ENCODE measurements around the gene CRK. TPM values are rescaled to one million over a fixed set of nuclear protein-coding genes. Genes with fewer than 3 reads are reported as not detected.

CRK gene
- total RNA-seq, 3 donors from 2014 or later (not counting 1 experiment from before 2014, with no cell fraction given): 15.9 to 19.6 (median 16.7) TPM

- no peaks in the 10 kb centered on the region for H3K9me3 Mint-ChIP-seq
- peaks cover 11% of the 10 kb centered on the region for H3K36me3 ChIP-seq (ENCODE audit: control insufficient read depth, insufficient read depth, low read length)
- H3K27ac Mint-ChIP-seq: no peak overlapping the region
- H3K27me3 Mint-ChIP-seq (ENCODE audit: low read depth in 2 of 2): no peaks in the 10 kb centered on the region
- 100% methylated on average over 4 of the region's 5 CpGs for WGBS (ENCODE audit: insufficient coverage)
- H3K4me3 ChIP-seq (ENCODE audit: low read length): no peak overlapping the region
- no peaks in the 10 kb centered on the region for H3K9me3 ChIP-seq (ENCODE audit: control insufficient read depth, insufficient read depth, low read length)
- ATAC-seq: no peak
- H3K4me1 ChIP-seq (ENCODE audit: control insufficient read depth, insufficient read depth, low read length): no peaks in the 10 kb centered on the region
- no peaks in the 10 kb centered on the region for H3K27me3 ChIP-seq (ENCODE audit: control insufficient read depth, insufficient read depth, low read length)
- peaks cover 0 to 8% of the 10 kb centered on the region in 2 donors for H3K4me1 Mint-ChIP-seq
- intact Hi-C loops (cut with micrococcal nuclease): no loop called here
- DNase-seq: no peak
- no peak overlapping the region for H3K4me3 Mint-ChIP-seq
- H3K27ac ChIP-seq (ENCODE audit: low read length): no peak overlapping the region
- H3K36me3 Mint-ChIP-seq: no peaks in the 10 kb centered on the region
- no peak for TF ChIP-seq CTCF (IDR thresholded peaks at IDR 0.05)
Measured at GRCh38 chr17:1416414-1416813, 39.6 kb downstream of the CRK start.

- no peaks in the 10 kb centered on the region for H3K36me3 Mint-ChIP-seq
- H3K4me1 Mint-ChIP-seq: peaks cover 0 to 8% of the 10 kb centered on the region in 2 donors
- intact Hi-C loops (cut with micrococcal nuclease): no loop called here
- H3K4me1 ChIP-seq (ENCODE audit: control insufficient read depth, insufficient read depth, low read length): no peaks in the 10 kb centered on the region
- H3K27ac ChIP-seq (ENCODE audit: low read length): no peak overlapping the region
- DNase-seq (no peak), ATAC-seq (no peak)
- peak overlapping the region in 1 of 2 donors; percentile 48 for H3K27ac Mint-ChIP-seq
- H3K27me3 ChIP-seq (ENCODE audit: control insufficient read depth, insufficient read depth, low read length): no peaks in the 10 kb centered on the region
- H3K9me3 ChIP-seq (ENCODE audit: control insufficient read depth, insufficient read depth, low read length): no peaks in the 10 kb centered on the region
- no peaks in the 10 kb centered on the region for H3K9me3 Mint-ChIP-seq
- H3K4me3 Mint-ChIP-seq: no peak overlapping the region
- H3K4me3 ChIP-seq (ENCODE audit: low read length): no peak overlapping the region
- H3K27me3 Mint-ChIP-seq (ENCODE audit: low read depth in 2 of 2): no peaks in the 10 kb centered on the region
- TF ChIP-seq CTCF (IDR thresholded peaks at IDR 0.05): no peak
- WGBS (ENCODE audit: insufficient coverage): 95% methylated on average over 10 of the region's 10 CpGs
- H3K36me3 ChIP-seq (ENCODE audit: control insufficient read depth, insufficient read depth, low read length): peaks cover 2% of the 10 kb centered on the region
Measured at GRCh38 chr17:1414634-1415033, 41.4 kb downstream of the CRK start.

- Mint-ChIP-seq H3K4me1 (peaks cover 0 to 8% of the 10 kb centered on the region in 2 donors), H3K9me3 (no peaks in the 10 kb centered on the region), H3K27me3 (ENCODE audit: low read depth in 2 of 2) (no peaks in the 10 kb centered on the region), H3K4me3 (no peak overlapping the region), H3K27ac (peak overlapping the region in 1 of 2 donors; percentile 48), H3K36me3 (no peaks in the 10 kb centered on the region)
- Histone ChIP-seq H3K9me3 (ENCODE audit: control insufficient read depth, insufficient read depth, low read length) (no peaks in the 10 kb centered on the region), H3K4me3 (ENCODE audit: low read length) (no peak overlapping the region), H3K27ac (ENCODE audit: low read length) (no peak overlapping the region), H3K4me1 (ENCODE audit: control insufficient read depth, insufficient read depth, low read length) (no peaks in the 10 kb centered on the region), H3K27me3 (ENCODE audit: control insufficient read depth, insufficient read depth, low read length) (no peaks in the 10 kb centered on the region), H3K36me3 (ENCODE audit: control insufficient read depth, insufficient read depth, low read length) (peaks cover 2% of the 10 kb centered on the region)
- DNase-seq (no peak), ATAC-seq (no peak)
- intact Hi-C loops (cut with micrococcal nuclease): no loop called here
- TF ChIP-seq CTCF (IDR thresholded peaks at IDR 0.05): no peak
- 85% methylated on average over 9 of the region's 9 CpGs for WGBS (ENCODE audit: insufficient coverage)
Measured at GRCh38 chr17:1414001-1414574, 41.9 kb downstream of the CRK start.

- intact Hi-C loops (cut with micrococcal nuclease): no loop called here
- H3K4me3 Mint-ChIP-seq: no peak overlapping the region
- no peaks in the 10 kb centered on the region for H3K4me1 ChIP-seq (ENCODE audit: control insufficient read depth, insufficient read depth, low read length)
- ATAC-seq: no peak
- no peak overlapping the region for H3K4me3 ChIP-seq (ENCODE audit: low read length)
- H3K36me3 ChIP-seq (ENCODE audit: control insufficient read depth, insufficient read depth, low read length): peaks cover 2% of the 10 kb centered on the region
- H3K36me3 Mint-ChIP-seq: no peaks in the 10 kb centered on the region
- no peaks in the 10 kb centered on the region for H3K9me3 ChIP-seq (ENCODE audit: control insufficient read depth, insufficient read depth, low read length)
- no peaks in the 10 kb centered on the region for H3K27me3 ChIP-seq (ENCODE audit: control insufficient read depth, insufficient read depth, low read length)
- H3K27me3 Mint-ChIP-seq (ENCODE audit: low read depth in 2 of 2): no peaks in the 10 kb centered on the region
- no peak overlapping the region for H3K27ac ChIP-seq (ENCODE audit: low read length)
- H3K4me1 Mint-ChIP-seq: peaks cover 0 to 8% of the 10 kb centered on the region in 2 donors
- TF ChIP-seq CTCF (IDR thresholded peaks at IDR 0.05): no peak
- DNase-seq: no peak
- H3K9me3 Mint-ChIP-seq: no peaks in the 10 kb centered on the region
- no peak overlapping the region for H3K27ac Mint-ChIP-seq
- WGBS (ENCODE audit: insufficient coverage): 70% methylated on average over 6 of the region's 6 CpGs
Measured at GRCh38 chr17:1413281-1413791, 42.7 kb downstream of the CRK start.
